Lower leg skin (tissue), 3 donors: ENCODE data around the gene OSBPL3.

ENCODE experiments used
- CTCF ChIP-seq, 3 donors: fragments of 450-650 bp; IDR thresholded peaks; one replicate each; pipeline ENCODE4 v1.5.1; 2016; ENCODE audit warnings: antibody characterized with exemption in 3 of 3, mild to moderate bottlenecking in 3 of 3, moderate library complexity in 2 of 3
- POLR2A ChIP-seq, 2 donors: fragments of 450-650 bp; IDR thresholded peaks; one replicate each; pipeline ENCODE4 v1.6.1; 2016 to 2017; ENCODE audit warnings: antibody characterized with exemption in 2 of 2, mild to moderate bottlenecking in 1 of 2, moderate library complexity in 1 of 2

DNA sequence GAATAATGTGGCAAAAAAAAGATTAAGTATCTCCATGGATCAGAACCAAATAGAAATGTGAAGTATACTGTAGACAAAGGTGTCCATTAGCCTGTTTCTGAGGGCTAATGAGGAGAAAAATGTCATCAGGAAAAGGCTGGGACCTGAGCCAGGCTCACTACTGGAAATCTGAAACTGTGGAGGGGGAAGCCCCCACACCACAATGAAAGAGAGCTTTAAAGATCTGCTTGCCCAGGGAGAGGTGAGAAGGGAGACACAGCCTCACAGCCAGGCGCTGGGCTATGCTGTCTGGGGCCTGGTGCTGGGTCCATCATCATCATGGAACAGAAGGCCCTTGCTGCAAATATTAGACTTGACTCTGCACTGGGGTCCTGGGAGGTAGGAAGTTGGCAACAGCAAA lies 90.4 kb downstream of the OSBPL3 start:
- no peak for TF ChIP-seq CTCF (IDR thresholded peaks at IDR 0.05)
- TF ChIP-seq POLR2A (IDR thresholded peaks at IDR 0.05), result no peak
